Measurements from ENCODE around the gene ADAMTS9.

ADAMTS9 gene

GRCh38 chr3:64685331-64685799 is 2.4 kb downstream of the ADAMTS9 start:
- no peak for DNase-seq (ENCODE audit: low read depth in 2 of 2, low spot score in 1 of 2)

GRCh38 chr3:64684715-64685261 is 3.0 kb downstream of the ADAMTS9 start:
- DNase-seq (ENCODE audit: low read depth in 2 of 2, low spot score in 1 of 2) = no peak

GRCh38 chr3:64681827-64682226 is 6.0 kb downstream of the ADAMTS9 start:
- DNase-seq (ENCODE audit: low read depth in 2 of 2, low spot score in 1 of 2) = no peak

- no peak for DNase-seq (ENCODE audit: low read depth in 2 of 2, low spot score in 1 of 2)
Observed at GRCh38 chr3:64681015-64681414, 6.8 kb downstream of the ADAMTS9 start.

- no peak for DNase-seq (ENCODE audit: low read depth in 2 of 2, low spot score in 1 of 2)
Observed at GRCh38 chr3:64680334-64680733, 7.5 kb downstream of the ADAMTS9 start.

GRCh38 chr3:64677961-64678716 is 9.7 kb downstream of the ADAMTS9 start:
- DNase-seq (ENCODE audit: low read depth in 2 of 2, low spot score in 1 of 2) = no peak

GRCh38 chr3:64676831-64677230 is 11.0 kb downstream of the ADAMTS9 start:
- DNase-seq (ENCODE audit: low read depth in 2 of 2, low spot score in 1 of 2) = no peak

- DNase-seq (ENCODE audit: low read depth in 2 of 2, low spot score in 1 of 2) = no peak
Observed at GRCh38 chr3:64675687-64676247, 12.0 kb downstream of the ADAMTS9 start.

GRCh38 chr3:64674591-64675076 is 13.2 kb downstream of the ADAMTS9 start:
- no peak for DNase-seq (ENCODE audit: low read depth in 2 of 2, low spot score in 1 of 2)

GRCh38 chr3:64673159-64673715 is 14.6 kb downstream of the ADAMTS9 start:
- DNase-seq (ENCODE audit: low read depth in 2 of 2, low spot score in 1 of 2) = no peak

- no peak for DNase-seq (ENCODE audit: low read depth in 2 of 2, low spot score in 1 of 2)
Observed at GRCh38 chr3:64668582-64669510, 19.0 kb downstream of the ADAMTS9 start.

- no peak for DNase-seq (ENCODE audit: low read depth in 2 of 2, low spot score in 1 of 2)
Observed at GRCh38 chr3:64667887-64668581, 19.8 kb downstream of the ADAMTS9 start.

- no peak for DNase-seq (ENCODE audit: low read depth in 2 of 2, low spot score in 1 of 2)
Observed at GRCh38 chr3:64667138-64667537, 20.7 kb downstream of the ADAMTS9 start.

GRCh38 chr3:64666171-64666588 is 21.6 kb downstream of the ADAMTS9 start:
- no peak for DNase-seq (ENCODE audit: low read depth in 2 of 2, low spot score in 1 of 2)

- no peak for DNase-seq (ENCODE audit: low read depth in 2 of 2, low spot score in 1 of 2)
Observed at GRCh38 chr3:64664397-64664796, 23.4 kb downstream of the ADAMTS9 start.

- no peak for DNase-seq (ENCODE audit: low read depth in 2 of 2, low spot score in 1 of 2)
Observed at GRCh38 chr3:64659617-64659978, 28.2 kb downstream of the ADAMTS9 start.

- no peak for DNase-seq (ENCODE audit: low read depth in 2 of 2, low spot score in 1 of 2)
Observed at GRCh38 chr3:64658001-64658400, 29.8 kb downstream of the ADAMTS9 start.

- no peak for DNase-seq (ENCODE audit: low read depth in 2 of 2, low spot score in 1 of 2)
Observed at GRCh38 chr3:64656544-64656943, 31.3 kb downstream of the ADAMTS9 start.

GRCh38 chr3:64655160-64655559 is 32.6 kb downstream of the ADAMTS9 start:
- no peak for DNase-seq (ENCODE audit: low read depth in 2 of 2, low spot score in 1 of 2)

- DNase-seq (ENCODE audit: low read depth in 2 of 2, low spot score in 1 of 2) = no peak
Observed at GRCh38 chr3:64654013-64654412, 33.8 kb downstream of the ADAMTS9 start.
